NB4 (cell line): Measurements from ENCODE around the gene TSPAN2.

Experiments used
- DNase-seq: peaks from one replicate; pipeline ENCODE4 v3.0.0; 2010; ENCODE audit warnings: low read depth
- H3K4me3 ChIP-seq: one replicate; pipeline ENCODE4 v1.5.1; 2011; ENCODE audit warnings: mild to moderate bottlenecking, low read depth, low read length, moderate library complexity
- MAX ChIP-seq: IDR thresholded peaks from 2 replicates; pipeline ENCODE4 v1.6.1; 2011; ENCODE audit warnings: low read depth, low read length
- MYC ChIP-seq: IDR thresholded peaks from 2 replicates; pipeline ENCODE4 v1.6.1; 2011; ENCODE audit warnings: low read depth, low read length
- POLR2A ChIP-seq: IDR thresholded peaks from 2 replicates; pipeline ENCODE4 v1.6.1; 2011; ENCODE audit warnings: mild to moderate bottlenecking; ENCODE audit not compliant: insufficient read length; ENCODE audit errors: extremely low read depth
- TF ChIP-seq, protein P1 (sequence below): IDR thresholded peaks from one replicate; pipeline ENCODE4 v1.5.1; 2012; ENCODE audit warnings: low read depth, low read length

TSPAN2 gene

GRCh38 chr1:115092175-115092574 is 2.9 kb upstream of the TSPAN2 start:
- DNase-seq = no peak
- H3K4me3 ChIP-seq = no peak overlapping the region
- TF ChIP-seq POLR2A (no peak), MAX (no peak), MYC (no peak)
- TF ChIP-seq, protein P1, sequence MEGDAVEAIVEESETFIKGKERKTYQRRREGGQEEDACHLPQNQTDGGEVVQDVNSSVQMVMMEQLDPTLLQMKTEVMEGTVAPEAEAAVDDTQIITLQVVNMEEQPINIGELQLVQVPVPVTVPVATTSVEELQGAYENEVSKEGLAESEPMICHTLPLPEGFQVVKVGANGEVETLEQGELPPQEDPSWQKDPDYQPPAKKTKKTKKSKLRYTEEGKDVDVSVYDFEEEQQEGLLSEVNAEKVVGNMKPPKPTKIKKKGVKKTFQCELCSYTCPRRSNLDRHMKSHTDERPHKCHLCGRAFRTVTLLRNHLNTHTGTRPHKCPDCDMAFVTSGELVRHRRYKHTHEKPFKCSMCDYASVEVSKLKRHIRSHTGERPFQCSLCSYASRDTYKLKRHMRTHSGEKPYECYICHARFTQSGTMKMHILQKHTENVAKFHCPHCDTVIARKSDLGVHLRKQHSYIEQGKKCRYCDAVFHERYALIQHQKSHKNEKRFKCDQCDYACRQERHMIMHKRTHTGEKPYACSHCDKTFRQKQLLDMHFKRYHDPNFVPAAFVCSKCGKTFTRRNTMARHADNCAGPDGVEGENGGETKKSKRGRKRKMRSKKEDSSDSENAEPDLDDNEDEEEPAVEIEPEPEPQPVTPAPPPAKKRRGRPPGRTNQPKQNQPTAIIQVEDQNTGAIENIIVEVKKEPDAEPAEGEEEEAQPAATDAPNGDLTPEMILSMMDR = no peak

DNA sequence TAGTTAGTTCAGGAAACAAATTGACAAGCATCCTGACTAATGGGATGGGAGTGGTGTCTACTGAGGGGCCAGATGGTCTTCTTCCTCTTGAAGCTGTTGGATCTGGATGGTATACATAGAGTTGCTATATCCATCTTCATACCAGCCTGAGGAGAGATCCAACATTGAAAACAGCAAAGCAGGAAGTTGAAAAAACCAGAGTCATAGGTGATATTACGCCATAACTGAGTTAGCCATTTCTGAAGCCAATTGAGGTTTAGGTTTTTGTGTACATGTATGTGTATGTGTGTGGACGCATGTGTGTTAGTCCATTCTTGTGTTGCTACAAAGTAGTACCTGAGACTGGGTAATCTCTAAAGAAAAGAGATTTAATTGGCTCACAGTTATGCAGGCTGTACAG is 2.3 kb upstream of the TSPAN2 start:
- no peak for TF ChIP-seq MAX
- no peak overlapping the region for H3K4me3 ChIP-seq
- peak; percentile 54 for DNase-seq

DNA sequence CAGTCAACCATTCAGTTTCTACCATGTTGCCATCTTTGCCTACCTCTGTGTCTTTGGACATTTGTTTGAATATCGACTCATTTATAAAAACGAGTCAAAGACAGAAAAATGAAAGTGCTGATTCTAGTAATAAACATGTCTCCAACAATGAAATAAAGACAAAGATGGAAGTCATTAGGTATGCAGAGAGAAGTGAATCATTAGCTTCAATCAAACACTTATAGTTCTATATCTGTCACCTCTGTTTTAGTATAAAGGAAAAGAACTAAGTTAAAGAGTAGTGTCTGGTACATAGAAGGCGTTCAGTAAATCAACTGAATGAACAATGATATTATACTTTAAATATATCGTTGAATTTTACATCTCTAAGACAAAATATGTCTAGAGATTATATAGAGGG is 1.7 kb upstream of the TSPAN2 start:
- no peak overlapping the region for H3K4me3 ChIP-seq
- TF ChIP-seq MYC = no peak
- no peak for TF ChIP-seq MAX
- TF ChIP-seq, protein P1 = no peak
- TF ChIP-seq POLR2A = no peak
- no peak for DNase-seq

GRCh38 chr1:115090540-115090939 is 1.2 kb upstream of the TSPAN2 start:
- DNase-seq = no peak
- TF ChIP-seq MYC (no peak), POLR2A (no peak), MAX (no peak)
- TF ChIP-seq, protein P1 = no peak
- no peak overlapping the region for H3K4me3 ChIP-seq

- DNase-seq = no peak
- no peak overlapping the region for H3K4me3 ChIP-seq
- TF ChIP-seq POLR2A (no peak), MYC (no peak), MAX (no peak)
- TF ChIP-seq, protein P1 = no peak
Observed at GRCh38 chr1:115090186-115090490, 835 bp upstream of the TSPAN2 start.

DNA sequence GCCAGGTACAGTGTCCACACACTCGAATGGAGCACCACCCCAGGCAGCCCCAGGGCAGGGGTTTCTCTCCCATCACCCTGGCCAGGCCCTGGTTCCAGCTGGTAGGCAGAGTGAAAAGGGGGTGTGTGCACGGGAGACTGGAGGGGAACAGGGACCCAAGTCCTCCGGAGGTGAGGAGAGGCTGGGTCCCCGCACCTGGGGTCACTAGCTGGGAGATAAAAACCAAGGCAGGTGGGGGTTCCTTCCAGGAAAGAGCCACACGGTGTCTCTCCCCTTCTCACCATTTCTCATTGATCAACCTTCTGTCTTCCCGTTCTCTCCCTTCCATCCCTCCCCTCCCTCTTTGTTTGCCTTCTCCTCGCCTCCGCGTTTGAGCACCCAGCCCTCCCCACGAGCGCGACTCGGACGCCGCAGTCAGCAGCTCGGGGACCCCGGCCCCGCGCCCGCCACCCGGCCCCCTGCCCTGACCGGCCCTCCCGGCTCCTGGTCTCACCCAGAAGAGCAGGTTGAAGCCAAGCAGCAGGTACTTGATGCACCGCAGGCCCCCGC is 358 bp downstream of the TSPAN2 start:
- TF ChIP-seq POLR2A = no peak
- TF ChIP-seq MAX = no peak
- TF ChIP-seq, protein P1 = no peak
- no peak for TF ChIP-seq MYC
- peak overlapping the region; percentile 34 for H3K4me3 ChIP-seq
- no peak for DNase-seq
